Activated CD4-positive, CD25-positive, alpha-beta regulatory T cell (primary cell): ENCODE measurements around the gene GALNT2.

Experiments
- DNase-seq, 4 experiments: peaks; one replicate each; lab custom pipeline; 2025; lab: John Stamatoyannopoulos, UW

Gene GALNT2

DNA sequence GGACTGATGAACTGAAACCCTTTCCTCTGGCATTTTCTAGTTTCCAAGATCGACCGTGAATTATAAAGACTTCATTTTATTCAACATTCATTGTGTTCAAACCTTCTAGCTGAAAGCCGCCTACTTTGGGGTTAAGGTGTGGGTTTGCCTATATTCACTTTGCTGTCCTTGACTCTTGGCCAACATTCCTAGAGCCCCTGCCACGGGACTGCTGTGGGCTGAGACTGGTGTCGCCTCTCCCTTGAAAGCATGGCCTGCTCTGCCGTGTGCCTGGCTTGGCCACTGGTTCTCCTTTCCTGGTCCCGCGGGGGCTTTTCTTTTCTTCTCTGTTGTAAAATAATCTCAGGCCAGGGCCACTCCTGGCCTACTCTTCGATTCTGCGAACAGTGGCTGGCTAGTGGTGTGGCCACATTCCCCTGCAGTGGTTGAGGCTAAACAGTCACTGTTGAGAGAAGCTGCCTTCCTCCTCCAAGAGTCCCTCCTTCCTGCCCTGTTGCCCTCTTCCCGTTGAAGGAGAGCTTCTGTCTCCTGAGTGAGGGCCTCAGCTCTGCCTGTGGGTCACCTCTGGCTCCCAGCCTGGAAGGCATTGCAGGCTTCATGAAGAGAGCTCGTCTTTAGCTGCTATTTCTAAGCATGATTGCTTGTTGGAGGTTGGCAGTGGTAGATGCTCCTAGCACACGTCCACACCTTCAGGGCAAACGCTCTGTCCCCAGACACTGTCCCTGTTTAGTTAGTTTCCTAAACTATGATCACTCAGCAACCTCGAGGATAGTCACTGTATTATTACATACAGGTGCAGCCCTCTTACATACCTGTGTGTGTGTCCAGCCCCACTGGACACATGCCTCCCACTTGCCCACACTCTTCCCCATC lies 80.5 kb downstream of the GALNT2 start:
- DNase-seq, result no peak

DNA sequence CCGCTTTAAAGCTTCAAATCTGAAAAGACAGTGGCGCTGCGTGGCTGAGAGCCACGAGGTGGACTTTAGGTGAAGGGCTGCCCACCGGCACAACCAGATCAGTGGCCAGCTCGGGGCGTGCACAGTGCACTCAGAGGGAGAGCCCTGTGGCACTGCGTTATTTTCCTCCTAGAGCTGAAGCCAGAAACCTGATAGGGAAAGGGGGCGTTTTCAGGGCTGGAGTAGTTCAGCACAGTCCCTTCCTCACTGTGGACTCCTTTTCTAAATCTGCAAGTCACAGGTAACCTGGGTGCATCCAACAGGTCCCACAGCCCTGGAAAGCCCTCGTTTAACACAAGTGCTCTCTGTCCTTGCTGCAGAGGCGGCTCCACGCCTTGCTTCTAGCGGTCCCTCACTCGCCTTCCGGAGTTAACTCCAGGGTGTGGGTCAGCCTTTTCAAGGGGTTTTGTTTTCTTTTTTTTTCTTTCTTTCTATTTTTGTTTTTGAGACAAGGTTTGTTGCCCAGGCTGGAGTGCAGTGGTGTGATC lies 81.2 kb downstream of the GALNT2 start:
- no peak for DNase-seq

DNA sequence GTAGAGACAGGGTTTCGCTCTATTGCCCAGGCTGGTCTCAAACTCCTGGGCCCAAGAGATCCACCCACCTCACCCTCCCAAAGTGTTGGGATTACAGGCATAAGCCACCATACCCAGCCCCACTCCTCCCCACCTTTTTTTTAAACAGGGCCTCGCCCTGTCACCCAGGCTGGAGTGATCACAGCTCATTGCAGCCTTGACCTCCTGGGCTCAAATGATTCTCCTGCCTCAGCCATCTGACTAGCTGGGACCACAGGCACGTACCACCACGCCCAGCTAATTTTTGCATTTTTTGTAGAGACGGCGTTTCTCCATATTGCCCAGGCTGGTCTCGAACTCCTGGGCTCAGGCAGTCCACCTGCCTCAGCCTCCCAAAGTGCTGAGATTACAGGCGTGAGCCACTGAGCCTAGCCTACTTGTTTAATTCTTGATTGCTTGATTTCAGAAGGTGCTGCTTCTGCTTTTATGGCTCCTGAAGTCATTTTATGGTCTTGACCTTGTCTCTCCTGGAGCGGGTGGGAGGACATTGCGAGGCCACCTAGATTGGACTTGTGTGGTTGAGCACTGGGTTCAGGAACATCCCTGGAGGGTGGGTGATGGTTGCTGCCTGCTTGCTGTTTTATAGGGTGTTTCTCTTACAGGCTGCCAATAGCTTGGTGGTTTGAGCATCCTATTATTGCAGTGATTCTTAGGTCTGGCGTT lies 81.9 kb downstream of the GALNT2 start:
- no peak for DNase-seq

DNA sequence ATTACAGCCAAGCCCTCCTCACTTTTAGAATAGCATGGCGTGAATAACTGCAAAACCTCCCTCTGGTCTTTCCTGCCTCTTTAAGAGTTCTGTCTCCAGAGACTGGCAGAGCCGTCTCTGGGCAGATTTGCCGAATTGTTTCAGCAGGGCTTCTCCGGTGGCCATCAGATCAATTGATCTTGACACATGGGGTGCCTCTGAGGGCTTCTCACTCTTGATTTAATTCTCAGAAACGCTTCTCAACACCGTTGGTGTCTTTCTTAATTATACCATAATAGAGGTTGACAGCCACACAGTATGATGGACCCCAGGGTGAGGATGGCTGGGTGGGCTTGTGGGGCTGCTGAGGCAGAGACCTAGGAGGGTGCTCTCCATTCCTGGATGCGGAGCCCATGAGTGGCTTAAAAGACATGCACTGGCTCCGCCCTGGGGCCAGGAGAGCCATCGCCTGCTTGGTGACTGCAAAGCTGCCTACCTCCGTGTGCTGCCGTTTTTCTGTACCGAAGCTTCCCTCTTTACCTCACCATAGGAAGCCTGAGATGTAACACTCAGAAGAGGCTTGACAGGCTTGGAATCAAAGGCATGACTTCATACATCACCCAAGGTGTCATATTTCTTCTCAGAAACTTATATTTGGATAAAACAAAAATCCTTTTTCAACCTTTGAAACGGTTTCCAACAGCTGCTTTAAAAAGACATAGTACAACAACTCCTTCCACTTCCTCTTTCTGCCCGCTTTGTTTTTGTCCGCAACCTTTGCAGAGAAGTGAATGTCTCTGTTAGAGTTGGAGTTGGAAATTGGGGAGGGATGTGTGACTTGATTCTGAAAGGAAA lies 82.9 kb downstream of the GALNT2 start:
- no peak for DNase-seq

DNA sequence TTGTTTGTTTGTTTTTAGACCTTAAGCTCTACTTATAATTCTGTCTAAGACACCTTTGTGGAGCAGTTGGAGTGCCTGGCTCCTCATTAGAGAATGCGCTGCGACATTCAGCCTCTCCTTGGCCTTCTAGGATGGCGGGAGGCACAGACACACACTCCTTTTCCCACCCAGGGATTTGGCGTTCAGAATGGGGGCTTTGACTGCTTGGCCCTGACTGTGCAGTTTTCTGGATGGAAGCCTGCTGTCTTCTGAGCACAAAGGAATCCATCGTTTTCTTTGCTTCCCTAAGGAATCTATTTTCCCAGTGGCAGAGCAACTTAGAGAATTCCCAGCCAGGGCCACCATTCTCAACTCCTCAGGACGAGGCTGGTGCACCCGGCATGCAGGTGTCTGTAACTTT lies 83.6 kb downstream of the GALNT2 start:
- no peak for DNase-seq

DNA sequence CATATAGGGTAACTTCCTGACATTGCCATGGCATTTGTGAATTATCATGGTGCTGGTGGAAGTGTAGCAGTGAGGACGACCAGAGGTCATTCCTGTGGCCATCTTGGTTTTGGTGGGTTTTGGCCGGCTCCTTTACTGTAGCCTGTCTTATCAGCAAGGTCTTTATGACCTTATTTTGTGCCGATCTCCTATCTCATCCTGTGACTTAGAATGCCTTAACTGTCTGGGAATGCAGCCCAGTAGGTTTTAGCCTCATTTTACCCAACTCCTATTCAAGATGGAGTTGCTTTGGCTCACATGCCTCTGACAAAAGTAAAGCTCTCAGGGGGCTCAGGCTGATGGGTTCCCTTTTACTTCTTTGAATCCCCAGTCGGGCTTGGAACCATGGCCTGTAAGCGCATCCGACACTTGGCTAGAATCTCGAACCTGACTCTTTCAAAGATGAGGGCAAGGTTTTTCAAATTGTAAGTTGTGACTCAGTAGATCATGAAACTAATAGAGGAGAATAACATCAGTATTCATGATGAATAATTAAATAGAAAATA lies 85.0 kb downstream of the GALNT2 start:
- DNase-seq, result no peak

DNA sequence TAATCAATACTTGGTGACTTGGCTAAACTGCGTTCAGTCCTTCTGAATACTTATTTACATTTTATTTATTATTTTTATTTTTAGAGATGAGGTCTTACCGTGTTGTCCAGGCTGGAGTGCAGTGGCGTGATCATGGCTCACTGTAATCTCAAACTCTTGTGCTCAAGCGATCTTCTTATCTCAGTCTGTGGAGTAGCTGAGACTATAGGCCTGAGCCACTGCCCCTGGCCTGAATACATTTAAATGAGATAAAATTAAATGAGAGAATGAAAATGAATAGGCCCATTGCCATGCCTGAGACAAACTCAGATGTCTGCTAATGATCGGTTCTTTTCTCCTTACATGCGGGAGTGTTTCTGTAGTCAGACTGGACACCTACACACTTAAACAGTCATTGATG lies 86.0 kb downstream of the GALNT2 start:
- no peak for DNase-seq

DNA sequence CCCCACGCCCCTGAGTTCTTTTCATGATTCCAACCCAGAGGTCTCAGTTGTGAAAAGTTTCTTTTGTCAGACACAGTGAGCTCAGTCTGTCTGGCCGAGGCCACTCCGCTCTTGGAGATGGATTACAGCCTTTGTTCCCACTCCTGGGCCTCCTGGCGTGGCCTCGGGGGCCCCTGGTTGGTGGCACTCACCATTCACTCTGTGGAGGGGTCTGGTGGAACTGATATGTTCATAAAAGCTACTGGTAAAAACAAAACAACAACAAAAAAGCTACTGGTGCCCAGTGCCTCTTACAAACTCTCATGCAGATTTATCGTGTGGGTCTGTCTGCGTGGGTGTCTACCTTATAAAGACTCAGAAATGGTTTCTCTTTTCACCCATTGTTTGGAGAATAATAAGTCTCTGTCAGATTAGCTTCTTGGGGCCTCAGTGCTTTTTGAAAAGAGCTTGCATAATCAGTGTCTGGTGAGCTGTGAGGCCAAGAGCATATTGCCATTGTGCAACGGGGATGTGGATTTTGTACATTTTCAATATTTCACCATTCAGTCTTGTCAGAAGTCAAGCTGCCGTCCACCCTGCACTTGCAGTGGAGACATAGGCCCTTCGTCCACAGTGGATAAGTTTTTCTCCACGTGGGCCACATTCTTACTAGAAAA lies 86.7 kb downstream of the GALNT2 start:
- DNase-seq, result no peak

DNA sequence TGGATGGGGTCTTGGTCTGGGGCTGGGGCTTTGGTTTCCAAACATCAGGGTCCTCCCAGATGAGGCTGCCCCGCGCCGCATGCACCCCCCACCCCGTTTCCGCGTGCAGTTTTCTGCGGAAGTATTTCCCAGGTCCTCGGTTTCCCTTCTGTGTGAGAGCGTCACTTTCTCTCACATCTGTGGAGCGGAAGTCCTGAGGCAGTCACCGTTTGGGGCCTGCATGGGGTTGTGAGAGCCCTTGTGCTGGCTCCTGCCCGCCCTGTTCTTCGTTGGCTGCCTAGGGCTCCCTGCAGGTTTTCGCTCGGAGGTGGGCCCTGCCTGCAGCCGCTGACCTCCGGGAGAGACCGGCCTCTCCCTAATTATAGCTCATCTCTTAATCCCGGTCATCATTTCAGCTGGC lies 88.0 kb downstream of the GALNT2 start:
- no peak for DNase-seq

DNA sequence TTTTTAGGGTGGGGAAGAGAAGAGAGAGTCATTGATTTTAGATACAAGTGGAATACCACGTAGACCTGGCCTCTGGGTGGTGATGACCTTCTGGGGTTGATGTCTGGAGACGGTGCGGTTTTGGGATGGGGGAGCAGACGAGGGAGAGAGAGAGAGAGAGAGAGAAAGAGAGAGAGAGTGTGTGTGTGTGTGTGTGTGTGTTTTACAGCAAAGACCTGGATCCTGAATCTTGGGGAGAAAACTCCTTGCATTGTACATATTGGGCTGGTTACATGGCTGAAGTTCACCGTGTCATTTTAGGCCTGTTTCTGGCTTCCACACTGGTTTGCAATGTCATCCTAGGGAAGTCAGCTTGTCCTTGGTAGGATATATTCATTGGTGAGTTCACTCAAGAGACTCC lies 89.0 kb downstream of the GALNT2 start:
- DNase-seq, result no peak

DNA sequence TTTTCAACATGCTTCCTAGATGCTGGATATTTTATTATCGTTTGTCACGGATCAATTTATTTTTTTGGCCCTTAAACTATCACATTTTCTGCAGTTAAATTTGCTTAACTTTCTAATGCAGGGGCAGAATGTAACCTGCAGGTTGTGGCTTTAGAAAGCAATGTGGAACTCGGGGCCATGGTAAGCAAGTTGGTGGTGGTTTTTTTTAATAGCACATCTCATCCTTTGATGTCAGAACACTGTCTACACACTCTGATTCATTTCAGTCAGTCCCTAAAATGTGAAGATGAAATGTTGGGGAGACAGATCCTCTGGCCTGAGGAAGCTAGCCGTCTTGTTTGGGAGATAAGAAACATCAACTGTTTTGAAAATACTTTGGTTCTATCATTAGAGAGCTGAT lies 89.5 kb downstream of the GALNT2 start:
- DNase-seq, result no peak

DNA sequence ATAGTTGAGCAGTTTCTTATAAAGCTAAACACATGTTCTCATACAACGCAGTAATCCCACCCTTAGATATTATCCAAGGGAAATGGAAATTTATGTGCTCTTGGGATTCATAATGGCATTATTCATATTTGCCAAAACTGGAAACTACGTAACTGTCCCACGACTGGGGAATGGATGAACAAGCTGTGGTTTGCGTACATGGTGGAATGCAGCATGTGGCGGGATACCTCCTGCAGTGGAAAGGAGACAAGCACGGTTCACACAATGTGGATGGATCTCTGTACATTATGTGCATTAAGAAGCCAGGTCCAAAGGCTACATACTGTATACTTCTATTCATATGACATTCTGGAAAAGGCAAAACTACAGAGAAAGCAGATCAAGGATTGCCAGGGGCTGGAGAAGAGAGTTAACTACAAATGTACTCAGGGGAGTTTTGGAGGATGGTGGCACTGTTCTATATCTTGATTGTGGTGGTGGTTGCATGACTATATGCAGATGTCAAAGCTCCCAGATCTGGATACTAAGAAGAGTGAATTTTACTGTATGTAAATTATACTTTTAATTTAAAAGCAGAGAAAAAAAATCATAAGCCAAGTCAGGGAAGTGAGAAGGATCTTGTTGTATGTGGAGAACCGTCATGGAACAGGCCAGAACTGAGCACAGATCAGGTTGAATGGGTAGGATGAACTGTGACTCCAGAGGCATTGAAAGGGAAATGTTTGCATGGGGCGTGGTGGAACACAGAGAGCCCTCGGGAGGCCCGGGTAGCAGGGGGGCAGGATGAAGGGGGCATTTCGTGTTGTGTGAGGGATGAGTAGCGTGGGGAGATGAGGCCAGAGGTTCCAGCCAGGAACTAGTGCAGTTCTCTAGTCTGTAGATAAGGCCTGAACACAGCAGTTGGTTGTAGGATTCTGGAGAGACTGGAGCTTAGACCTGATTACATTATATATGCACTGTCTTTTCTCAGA lies 90.7 kb downstream of the GALNT2 start:
- no peak for DNase-seq

DNA sequence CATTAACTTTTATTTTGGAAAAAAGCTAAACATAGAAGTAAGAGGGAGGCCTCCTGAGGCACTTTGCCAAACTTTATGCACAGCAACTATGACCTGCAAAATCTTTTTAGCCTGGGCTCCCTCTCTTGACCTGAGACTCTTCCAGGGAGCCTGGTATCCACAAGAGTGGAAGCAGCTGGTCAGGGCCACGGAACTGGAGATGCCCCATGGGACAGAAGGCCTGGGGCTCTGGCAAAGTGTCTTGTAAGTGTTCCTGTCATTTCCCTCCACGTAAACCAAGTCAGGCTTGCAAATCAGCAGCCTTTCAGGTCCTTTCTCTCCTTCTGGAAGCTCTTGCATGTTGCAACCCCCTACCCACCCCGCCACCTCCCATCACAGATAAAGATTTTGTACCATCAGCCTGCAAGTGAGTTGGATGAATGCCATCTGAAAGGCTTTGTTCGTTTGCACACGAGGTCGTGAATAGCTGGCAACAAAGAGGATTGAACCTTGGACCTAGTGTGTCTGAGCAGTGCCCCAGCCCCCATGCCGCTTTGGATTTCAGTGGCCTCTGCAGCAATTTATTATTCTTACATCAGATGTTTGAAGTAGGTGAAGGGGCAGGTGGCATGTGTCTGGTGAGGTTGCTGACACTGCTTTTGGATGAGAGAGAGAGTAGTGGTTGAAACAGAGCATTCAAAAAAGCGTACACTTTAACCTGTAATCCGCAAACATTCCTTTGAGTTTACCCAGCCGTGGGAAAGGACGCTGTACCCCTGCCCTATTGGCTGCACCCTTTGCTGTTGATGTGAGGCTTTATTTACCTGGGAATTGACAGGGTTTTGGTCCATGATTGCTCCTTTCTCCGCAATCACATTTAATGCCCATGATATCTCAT lies 91.6 kb downstream of the GALNT2 start:
- no peak for DNase-seq

DNA sequence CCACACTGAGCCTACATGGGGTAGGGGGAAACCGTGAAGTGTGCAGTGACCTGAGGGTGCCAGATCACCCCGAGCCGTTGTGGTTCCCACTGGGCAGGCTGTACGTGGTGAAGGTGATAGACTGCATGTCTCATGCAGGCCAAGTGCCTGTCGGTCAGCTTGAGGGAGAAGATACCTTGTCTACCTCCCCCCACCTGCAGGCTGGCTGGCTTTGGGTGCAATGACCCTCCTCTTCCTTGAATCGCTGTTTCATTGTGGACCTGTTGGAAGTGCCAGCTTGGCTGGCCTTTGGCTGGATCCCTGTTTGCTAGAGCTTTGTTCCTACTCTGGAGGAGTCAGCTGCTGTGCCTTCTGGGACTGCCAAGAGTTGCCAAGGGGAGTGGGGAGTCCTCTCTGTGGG lies 92.5 kb downstream of the GALNT2 start:
- no peak for DNase-seq

DNA sequence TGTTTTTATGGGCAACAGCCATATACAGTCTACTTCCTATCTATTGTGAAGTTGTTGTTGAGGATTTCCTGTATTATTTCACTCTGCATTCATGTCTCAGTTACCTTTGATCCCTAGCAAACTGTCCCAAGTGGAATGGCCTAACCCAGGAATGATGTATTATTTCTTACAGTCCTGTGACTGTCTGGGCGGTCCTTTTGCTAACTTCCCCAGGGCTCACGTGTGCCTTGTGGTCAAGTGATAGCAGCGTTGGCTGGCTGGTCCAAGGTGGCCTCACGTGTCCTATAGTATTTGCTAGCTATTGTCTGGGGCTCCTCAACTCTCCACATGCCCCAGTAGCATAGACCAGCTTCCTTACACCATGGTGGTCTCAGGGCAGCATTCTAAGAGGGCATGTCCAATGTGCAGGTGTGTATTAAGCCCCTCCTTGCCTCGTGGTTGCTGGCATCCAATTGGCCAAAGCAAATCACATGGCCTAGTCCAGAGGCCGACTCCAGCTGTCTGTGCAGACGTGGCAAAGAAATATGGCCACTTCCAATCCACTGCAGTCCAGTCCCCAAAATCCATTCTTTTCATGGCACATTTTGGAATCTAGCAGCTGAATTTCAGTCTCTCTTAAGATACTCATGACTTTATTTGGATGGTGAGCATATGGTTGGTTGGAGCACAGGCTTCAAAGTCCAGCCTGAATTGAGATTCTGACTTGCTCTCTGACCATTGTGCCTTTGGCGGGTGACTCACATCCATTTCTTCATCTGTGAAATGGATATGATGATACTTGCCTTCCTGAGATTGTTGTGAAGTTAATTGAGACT lies 94.1 kb downstream of the GALNT2 start:
- no peak for DNase-seq

DNA sequence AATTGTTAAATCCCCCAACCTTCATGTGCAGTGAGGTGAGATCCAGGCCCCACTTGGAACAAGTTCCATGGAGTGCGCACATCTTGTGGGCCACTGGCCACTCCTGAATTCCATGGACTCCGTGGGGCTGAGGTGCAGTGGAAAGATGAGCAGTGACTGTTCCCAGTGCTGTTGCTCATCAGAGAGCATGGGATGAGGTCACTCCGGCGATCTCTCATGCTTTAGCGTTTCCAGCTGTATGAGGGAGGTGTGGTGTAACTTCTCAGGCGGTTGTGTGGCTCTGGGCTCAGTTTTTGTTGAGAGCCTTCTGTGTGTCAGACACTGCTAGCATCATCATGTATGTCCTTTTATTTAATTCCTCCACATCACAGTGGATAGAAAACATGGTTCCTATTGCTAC lies 96.2 kb downstream of the GALNT2 start:
- no peak for DNase-seq

DNA sequence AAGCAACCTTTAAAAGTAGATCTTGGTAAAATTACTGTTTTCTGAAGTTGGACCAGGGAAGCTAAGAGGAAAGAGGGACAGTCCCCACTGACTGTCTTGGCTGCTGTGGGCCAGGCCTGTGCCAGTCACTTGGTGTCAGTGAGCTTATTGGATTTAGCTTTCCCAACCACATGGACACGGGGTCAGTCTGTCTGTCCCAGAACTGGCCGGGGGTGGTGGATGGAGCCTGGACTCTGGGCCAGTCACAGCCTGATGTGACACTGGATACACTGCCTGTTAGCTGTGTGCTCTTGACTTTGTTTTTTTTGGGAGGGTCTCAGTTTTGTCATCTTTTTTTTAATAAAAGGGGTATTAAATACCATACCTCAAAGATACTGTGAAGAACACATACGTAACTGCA lies 96.7 kb downstream of the GALNT2 start:
- no peak for DNase-seq

DNA sequence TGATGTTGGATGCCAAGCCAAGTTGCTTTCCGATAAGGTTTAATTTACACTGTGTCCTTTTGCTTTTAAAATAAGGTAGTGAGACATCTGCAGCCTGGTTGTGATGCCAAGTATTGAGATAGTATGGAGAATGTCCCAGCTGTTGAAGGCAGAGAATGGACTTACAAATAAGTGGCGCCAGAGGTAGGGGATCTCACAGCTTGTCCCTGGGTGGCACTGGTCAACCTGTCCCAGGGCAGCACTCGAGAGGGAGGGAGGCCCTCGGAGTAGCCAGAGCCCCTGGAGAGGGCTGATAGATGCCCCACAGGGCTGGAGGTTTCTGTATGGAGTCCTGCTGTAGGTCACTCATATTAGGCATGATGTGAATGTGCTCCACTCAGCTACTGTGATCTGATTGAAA lies 98.5 kb downstream of the GALNT2 start:
- no peak for DNase-seq
